Activated CD8-positive, alpha-beta T cell treated with anti-CD3 and anti-CD28 coated beads, Interleukin-2, amount 10 ng/mL, durations not matched to agents 7 days and 5 days (primary cell): ENCODE data around the gene UNC93B1. TPM values are rescaled to one million over a fixed set of nuclear protein-coding genes. Genes with fewer than 3 reads are reported as not detected.
"Not testable (repeated sequence)": the region's sequence is repeated elsewhere in the genome, so short reads cannot be mapped to it uniquely, and the experiment has no call there.

Source experiments
- ATAC-seq: fragments of 150-1000 bp; cut with Tn5 transposase; one replicate; pipeline ENCODE4 v1.10.0; 2021; ENCODE audit warnings: moderate library complexity
- CTCF ChIA-PET: fragments of 350-600 bp; sonication (Branson Sonifier 250); formaldehyde crosslinking; loops from one replicate; lab custom pipeline; 2021; ENCODE audit warnings: antibody characterized with exemption; lab: Charles Lee
- POLR2A ChIA-PET: fragments of 350-600 bp; sonication (Branson Sonifier 250); formaldehyde crosslinking; loops from one replicate; lab custom pipeline; 2021; ENCODE audit warnings: antibody characterized with exemption; lab: Charles Lee
- DNase-seq: peaks from one replicate; pipeline ENCODE4 v3.0.0-alpha.2; 2020
- H3K27ac Mint-ChIP-seq: one replicate; pipeline ENCODE4 v1.8.0; 2021; ENCODE audit warnings: mild to moderate bottlenecking, mixed read lengths
- H3K27me3 Mint-ChIP-seq: one replicate; pipeline ENCODE4 v1.8.0; 2021; ENCODE audit warnings: low read depth, mixed read lengths
- H3K36me3 Mint-ChIP-seq: one replicate; pipeline ENCODE4 v1.8.0; 2021; ENCODE audit warnings: low read depth, mixed read lengths
- H3K4me1 Mint-ChIP-seq: one replicate; pipeline ENCODE4 v1.8.0; 2021; ENCODE audit warnings: low read depth, mixed read lengths
- H3K4me3 Mint-ChIP-seq: one replicate; pipeline ENCODE4 v1.8.0; 2021; ENCODE audit warnings: mild to moderate bottlenecking, mixed read lengths
- H3K9me3 Mint-ChIP-seq: one replicate; pipeline ENCODE4 v1.8.0; 2022; ENCODE audit warnings: mixed read lengths; ENCODE audit not compliant: insufficient read depth
- microRNA-seq: library from miRNA; unstranded; fragments of <30 nt; microRNA quantifications from one replicate; pipeline ENCODE4 v1.2.0, GENCODE V29; 2022
- total RNA-seq, 2 experiments: library from RNA; stranded (reverse); gene quantifications; one replicate each; pipeline ENCODE4 v1.2.3, GENCODE V29; 2021

Gene UNC93B1
- total RNA-seq, 2 experiments from 2014 or later, result 27.8 to 29.8 TPM

GRCh38 chr11:67956236-67956635 is 47.7 kb downstream of the UNC93B1 start:
- Mint-ChIP-seq H3K4me3 (peak overlapping the region; percentile 23), H3K4me1 (peaks cover 14% of the 10 kb centered on the region), H3K27me3 (peaks cover 45% of the 10 kb centered on the region)
- ATAC-seq, H3K9me3 Mint-ChIP-seq, POLR2A ChIA-PET, H3K27ac Mint-ChIP-seq, DNase-seq, H3K36me3 Mint-ChIP-seq: not testable (repeated sequence)
- CTCF ChIA-PET, result interaction anchor here (0.6 to 2.0 kb wide), 19 partner anchors 9 to 260 kb away, joined by 3 to 13 read pairs (median 4); no protein-coding TSS in a partner anchor

- H3K9me3 Mint-ChIP-seq, H3K27ac Mint-ChIP-seq, H3K36me3 Mint-ChIP-seq, POLR2A ChIA-PET: not testable (repeated sequence)
- peaks cover 14% of the 10 kb centered on the region for H3K4me1 Mint-ChIP-seq
- ATAC-seq, result peak; percentile 88
- H3K4me3 Mint-ChIP-seq, result peak overlapping the region; percentile 72
- CTCF ChIA-PET, result interaction anchor here (0.6 to 2.0 kb wide), 21 partner anchors 8 to 360 kb away, joined by 3 to 13 read pairs (median 4); partner anchors contain the start of gene NUDT8
- DNase-seq, result peak; percentile 78
- H3K27me3 Mint-ChIP-seq, result peaks cover 41% of the 10 kb centered on the region
Measured at GRCh38 chr11:67955461-67956007, 48.4 kb downstream of the UNC93B1 start.

GRCh38 chr11:67954971-67955370 is 48.9 kb downstream of the UNC93B1 start:
- CTCF ChIA-PET, result interaction anchor here (0.6 to 2.0 kb wide), 17 partner anchors 8 to 359 kb away, joined by 3 to 13 read pairs (median 4); partner anchors contain the start of gene NUDT8
- DNase-seq, H3K36me3 Mint-ChIP-seq, ATAC-seq, H3K27ac Mint-ChIP-seq, H3K9me3 Mint-ChIP-seq, POLR2A ChIA-PET: not testable (repeated sequence)
- Mint-ChIP-seq H3K27me3 (peaks cover 43% of the 10 kb centered on the region), H3K4me3 (peak overlapping the region; percentile 56), H3K4me1 (peaks cover 14% of the 10 kb centered on the region)

GRCh38 chr11:67954251-67954650 is 49.6 kb downstream of the UNC93B1 start:
- ATAC-seq, H3K27ac Mint-ChIP-seq, H3K9me3 Mint-ChIP-seq, DNase-seq, POLR2A ChIA-PET, H3K36me3 Mint-ChIP-seq, CTCF ChIA-PET: not testable (repeated sequence)
- Mint-ChIP-seq H3K4me3 (peak overlapping the region; percentile 56), H3K27me3 (peaks cover 40% of the 10 kb centered on the region), H3K4me1 (peaks cover 14% of the 10 kb centered on the region)

GRCh38 chr11:67950705-67951104 is 53.2 kb downstream of the UNC93B1 start:
- CTCF ChIA-PET, H3K4me3 Mint-ChIP-seq, H3K36me3 Mint-ChIP-seq, POLR2A ChIA-PET, DNase-seq, H3K27ac Mint-ChIP-seq, ATAC-seq, H3K4me1 Mint-ChIP-seq, H3K9me3 Mint-ChIP-seq: not testable (repeated sequence)
- peaks cover 17% of the 10 kb centered on the region for H3K27me3 Mint-ChIP-seq

GRCh38 chr11:67947785-67948184 is 56.1 kb downstream of the UNC93B1 start:
- POLR2A ChIA-PET, ATAC-seq, H3K4me3 Mint-ChIP-seq, H3K9me3 Mint-ChIP-seq, H3K27me3 Mint-ChIP-seq, DNase-seq, H3K4me1 Mint-ChIP-seq, H3K27ac Mint-ChIP-seq, H3K36me3 Mint-ChIP-seq: not testable (repeated sequence)
- CTCF ChIA-PET, result interaction anchor here (1.6 kb wide), 1 partner anchor 8 kb away, joined by 4 read pairs; no protein-coding TSS in a partner anchor

GRCh38 chr11:67946403-67946802 is 57.5 kb downstream of the UNC93B1 start:
- H3K9me3 Mint-ChIP-seq, POLR2A ChIA-PET: not testable (repeated sequence)
- CTCF ChIA-PET, result interaction anchor here (1.6 kb wide), 1 partner anchor 9 kb away, joined by 4 read pairs; no protein-coding TSS in a partner anchor

GRCh38 chr11:67943406-67943805 is 60.5 kb downstream of the UNC93B1 start:
- H3K27ac Mint-ChIP-seq, POLR2A ChIA-PET, H3K9me3 Mint-ChIP-seq, H3K4me3 Mint-ChIP-seq, H3K36me3 Mint-ChIP-seq, DNase-seq, H3K27me3 Mint-ChIP-seq, H3K4me1 Mint-ChIP-seq, ATAC-seq: not testable (repeated sequence)
- CTCF ChIA-PET, result interaction anchor here (1.0 kb wide), 1 partner anchor 12 kb away, joined by 4 read pairs; no protein-coding TSS in a partner anchor

More at GRCh38 chr11:67946403-67946802, 57.5 kb downstream of the UNC93B1 start:
- H3K4me1 Mint-ChIP-seq, H3K27ac Mint-ChIP-seq, ATAC-seq, DNase-seq, H3K36me3 Mint-ChIP-seq, H3K4me3 Mint-ChIP-seq, H3K27me3 Mint-ChIP-seq: not testable (repeated sequence)

Small RNAs within 50 kb of the gene (microRNA-seq; reads per million reads assigned to microRNA genes)
- gene MIR4691 (not detected), gene MIR6753 (not detected), gene MIR7113 (1.7 reads per million)

Other genes with a start within 250 kb of the UNC93B1 start
- not detected for gene ALDH3B1, start 6.2 kb upstream of the UNC93B1 start, total RNA-seq
- gene NDUFS8, start 26.6 kb upstream of the UNC93B1 start, total RNA-seq, result 100 to 1,000 TPM; 146 to 163 TPM
- gene TCIRG1, start 34.9 kb upstream of the UNC93B1 start, total RNA-seq, result 100 to 1,000 TPM; 238 to 263 TPM
- gene CHKA, start 117.3 kb upstream of the UNC93B1 start, total RNA-seq, result 10 to 100 TPM; 14.4 to 14.5 TPM
- 10 to 100 TPM; 18.7 to 21.9 TPM for gene KMT5B, start 209.2 kb upstream of the UNC93B1 start, total RNA-seq